ENCODE data around the gene HIVEP3.

The HIVEP3 gene

DNA sequence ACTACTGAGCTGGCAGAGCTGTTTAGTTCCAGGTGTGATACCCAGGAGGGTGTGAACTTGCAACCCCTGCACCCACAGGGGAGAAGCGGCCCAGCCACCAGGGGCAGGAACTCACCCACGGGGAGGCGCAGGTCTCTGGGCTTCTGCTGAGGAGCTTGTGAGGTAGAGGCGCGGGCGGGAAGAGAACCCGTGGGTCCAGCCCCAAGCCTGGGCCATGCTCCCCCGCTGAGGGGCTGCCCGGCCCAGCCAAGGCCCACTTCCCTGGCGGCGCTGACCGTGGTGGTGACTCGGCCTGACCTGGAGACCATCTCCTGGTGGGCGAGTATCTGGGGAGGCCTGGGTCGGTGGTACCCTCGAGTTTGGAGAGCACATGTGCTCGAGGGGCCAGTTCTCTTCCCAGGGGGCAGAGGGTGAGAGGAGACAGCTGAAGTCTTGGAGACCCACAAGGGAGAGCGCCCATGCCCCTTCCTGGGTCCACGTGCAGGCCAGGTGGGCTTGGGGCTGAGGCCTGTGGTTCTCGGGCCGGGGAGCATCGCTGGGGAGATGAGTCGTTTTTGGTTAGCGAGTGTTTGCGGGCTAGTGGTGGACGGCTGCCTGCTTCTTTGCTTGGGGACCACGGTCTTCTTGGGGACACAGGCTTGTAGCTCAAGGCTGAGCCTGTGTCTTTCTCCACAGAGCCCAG, 405.9 kb downstream of the HIVEP3 start:
- DNase-seq (ENCODE audit: low spot score): no peak

DNA sequence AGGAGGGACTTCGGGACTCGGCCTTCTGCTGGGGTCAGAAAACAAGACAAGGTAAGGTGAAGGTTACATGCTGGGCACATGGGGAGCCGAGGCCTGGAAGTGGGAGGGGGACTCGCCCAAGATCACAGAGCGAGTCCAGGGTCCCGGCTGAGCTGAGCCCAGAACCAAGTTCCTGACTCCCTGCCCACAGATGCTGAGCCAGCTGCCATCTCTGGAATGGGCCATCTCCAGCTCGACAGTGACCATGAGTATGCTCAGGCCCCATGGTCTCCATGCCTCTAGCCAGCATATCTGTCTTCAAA, 407.5 kb downstream of the HIVEP3 start:
- DNase-seq (ENCODE audit: low spot score): no peak

DNA sequence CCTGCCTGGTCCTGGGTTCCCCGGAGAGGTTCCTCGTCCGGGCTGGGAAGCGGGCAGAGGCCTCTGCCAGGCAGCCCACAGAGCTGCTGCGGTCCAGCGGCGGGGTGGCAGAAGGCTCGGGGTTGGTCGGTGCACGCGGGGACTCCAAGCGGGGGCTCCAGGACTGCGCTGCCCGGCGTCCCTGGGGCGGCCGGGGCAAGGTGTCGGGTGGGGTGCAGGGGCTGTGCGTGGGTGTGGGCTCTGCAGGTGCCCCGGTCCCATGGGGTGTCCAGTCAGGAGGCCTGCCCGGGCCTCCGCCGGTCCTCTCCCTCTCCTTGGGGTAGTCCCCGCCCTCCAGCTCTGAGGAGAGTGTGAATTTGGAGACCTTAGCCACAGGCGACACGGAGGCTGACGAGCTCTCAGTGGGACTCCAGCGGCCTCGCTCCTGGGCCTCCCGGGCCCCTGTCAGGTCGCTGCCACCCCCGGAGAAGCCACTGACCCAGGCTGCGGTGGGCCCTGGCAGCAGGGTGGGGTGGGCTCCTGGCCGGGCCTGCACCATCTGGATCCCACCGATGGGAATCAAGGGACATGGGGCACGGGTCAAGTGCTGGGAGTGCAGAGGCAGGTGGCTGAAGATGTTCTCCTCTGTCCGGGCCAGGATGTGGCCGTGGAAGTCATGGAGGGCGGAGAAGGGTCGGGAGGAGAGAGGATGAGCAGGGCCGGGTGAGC, 408.0 kb downstream of the HIVEP3 start:
- DNase-seq (ENCODE audit: low spot score): no peak

DNA sequence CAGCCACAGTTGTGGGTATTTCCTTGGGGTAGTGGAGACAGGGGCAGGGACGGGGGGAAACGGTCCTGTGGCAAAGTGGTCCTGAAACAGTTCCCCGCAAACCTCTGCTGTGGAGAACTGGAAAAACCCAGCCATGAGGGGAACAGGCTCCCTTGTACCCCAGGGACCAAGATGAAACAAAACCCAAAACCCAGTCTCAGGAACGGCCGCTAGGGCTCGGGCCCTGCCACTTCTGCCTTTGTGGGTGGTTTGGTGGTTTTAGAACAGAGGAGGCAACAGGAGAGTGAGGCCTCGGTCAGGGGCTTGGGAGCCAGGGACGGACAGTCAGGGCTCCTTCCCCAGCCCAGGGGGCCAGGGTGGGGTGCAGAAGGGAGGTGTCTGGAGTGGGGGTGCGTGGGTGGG, 409.5 kb downstream of the HIVEP3 start:
- DNase-seq (ENCODE audit: low spot score): no peak

DNA sequence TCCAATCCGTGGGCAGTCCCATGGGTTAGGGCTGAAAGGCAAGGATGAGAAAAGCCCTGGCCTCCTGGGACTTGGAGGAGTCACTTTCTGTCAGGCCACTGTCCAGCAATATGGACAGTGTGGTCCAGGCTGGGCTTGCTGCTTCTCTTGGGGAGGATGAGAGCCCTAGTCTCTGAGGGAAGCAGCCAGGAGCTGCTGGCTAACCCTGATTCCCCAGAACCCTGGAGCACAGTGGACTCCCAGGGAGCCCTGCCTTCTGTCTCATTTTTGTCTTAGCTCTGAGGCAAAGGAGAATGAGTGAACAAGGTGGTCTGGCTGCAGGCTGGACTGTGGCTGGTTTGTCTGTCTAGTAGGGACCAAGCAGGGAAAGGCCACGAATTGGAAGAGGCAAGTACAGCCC, 410.4 kb downstream of the HIVEP3 start:
- DNase-seq (ENCODE audit: low spot score): no peak

DNA sequence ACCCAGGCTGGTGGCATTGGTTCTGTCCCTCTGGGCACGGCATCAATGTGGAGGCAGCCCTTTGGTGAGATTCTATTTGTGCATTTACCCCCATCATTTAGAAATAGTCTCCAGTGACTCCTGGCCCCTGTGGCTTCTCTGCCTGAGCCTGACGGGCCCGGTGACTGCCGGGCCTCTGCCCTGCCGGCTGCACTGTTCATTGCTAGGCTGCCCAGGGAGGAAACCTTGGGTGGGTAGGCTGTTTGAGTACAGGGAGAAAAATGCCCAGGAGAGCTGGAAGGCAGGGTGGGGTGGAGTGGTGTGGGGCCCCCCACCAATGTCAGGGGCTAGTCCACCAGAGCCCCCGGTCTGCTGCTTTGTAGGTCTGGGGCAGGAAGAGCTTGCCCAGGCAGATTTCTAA, 410.9 kb downstream of the HIVEP3 start:
- no peak for DNase-seq (ENCODE audit: low spot score)

DNA sequence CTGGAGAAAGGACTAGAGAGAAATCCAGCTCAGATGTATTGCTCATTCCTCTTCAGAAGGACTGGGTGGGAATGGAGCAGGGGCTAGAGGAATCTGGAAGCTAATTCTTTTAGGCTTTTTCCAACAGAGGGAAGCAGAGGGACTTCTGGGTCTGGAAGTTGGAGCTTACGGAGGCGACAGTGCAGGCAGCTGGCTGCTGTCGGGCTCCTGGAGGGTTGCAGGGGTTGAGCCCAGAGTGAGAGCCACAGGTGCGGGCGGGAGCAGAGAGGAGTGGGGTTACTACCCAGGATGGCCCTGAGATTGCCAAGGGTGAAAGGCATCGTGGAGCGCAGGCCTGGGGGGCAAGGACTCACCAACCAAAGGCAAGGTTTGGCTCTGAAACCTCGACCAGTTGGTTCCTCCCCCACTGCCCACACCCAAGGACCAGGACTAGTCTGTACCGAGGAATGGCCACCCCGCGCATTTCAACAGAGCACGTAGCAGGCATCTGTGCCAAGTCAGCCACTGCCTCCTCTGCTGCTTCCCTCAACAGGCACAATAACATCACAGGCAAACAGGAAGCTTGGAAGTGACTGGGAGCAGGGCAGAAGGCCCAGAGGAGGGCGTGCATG, 411.5 kb downstream of the HIVEP3 start:
- DNase-seq (ENCODE audit: low spot score): no peak

DNA sequence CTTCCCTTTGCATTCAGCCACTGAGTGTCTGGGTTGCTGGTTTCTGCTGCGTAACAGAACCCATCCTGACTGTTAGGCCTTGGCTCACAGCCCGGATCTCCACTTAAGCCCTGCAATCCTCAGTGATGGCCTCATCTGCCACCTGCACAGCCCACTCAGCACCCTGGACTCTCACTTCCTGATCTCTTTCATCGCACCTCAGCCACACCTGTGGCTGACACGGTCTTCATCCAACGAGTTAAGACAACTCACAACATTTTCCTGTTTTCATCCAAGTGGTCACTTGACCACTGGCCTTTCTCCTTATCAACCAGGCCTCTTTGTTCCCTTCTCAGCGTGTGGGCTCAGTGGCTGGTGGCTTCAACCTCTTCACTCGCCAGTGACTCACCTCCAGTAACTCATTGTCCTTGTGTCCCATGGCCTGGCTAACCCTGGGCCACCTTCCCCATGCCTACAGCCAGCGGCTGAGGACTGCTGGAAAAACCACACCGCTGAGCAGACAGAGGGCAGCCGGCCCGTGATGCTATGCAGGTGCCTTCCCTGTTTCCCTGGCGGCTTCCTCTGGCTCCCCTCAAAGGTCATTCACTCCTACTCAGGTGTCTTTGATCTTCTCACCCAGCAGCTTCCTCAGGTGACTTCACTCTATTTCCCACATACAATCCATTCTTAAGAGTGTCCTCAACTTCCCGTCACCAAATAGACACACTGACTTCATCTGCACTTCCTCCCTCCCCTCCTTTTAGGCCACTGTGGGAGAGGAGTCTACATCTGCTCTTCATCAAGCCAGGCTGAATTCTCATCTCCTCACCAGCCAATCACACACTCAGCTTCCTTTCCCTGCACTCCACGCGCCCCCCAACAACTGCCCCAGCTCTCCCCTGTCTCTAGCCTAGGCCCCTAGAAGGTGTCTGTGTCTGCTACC, 414.3 kb downstream of the HIVEP3 start:
- no peak for DNase-seq (ENCODE audit: low spot score)

DNA sequence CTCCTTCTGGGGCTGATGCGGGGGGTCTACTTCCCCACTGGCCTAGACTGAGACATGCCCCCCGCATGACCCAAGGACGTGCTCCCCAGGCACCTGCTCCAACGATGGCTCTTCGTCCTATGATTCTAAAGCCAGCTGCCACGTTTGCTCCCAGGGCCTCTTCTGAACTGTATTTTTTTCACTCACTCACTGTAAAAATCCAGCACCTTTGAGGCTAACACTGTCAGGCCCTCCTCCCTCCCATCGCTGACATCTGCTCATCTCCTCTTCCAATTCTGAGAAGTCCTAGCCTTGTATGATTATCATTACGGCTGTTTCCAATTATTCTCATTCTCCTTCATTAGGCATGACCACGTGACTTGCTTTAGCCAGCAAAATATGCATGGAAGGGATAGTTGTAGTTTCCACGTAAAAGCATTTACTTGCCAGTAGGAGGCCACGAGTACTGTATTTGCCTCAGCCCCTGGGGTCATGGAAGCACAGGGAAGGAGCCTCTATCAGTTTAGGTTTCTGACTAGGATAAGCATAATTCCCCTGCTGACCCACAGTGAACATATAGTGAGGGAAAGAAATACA, 415.1 kb downstream of the HIVEP3 start:
- no peak for DNase-seq (ENCODE audit: low spot score)

DNA sequence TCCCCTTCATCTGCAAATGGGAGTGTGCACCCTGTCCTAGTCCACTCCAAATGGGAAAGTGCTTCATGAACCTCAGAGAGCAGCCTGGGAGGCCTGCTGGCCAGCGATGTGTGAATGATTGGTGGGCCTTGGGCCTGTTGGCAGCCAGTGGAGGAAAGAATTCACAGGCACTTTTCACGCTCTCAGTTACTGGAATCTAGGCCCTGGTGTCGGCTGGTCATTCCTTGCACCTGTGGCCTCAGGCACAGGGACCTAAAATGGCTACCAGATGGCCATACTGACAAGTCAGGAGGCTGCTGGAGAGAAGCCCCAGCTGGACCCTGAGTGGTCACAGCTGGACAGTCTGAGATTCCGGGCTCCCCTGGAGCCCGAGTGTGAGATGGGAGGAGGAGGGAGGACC, 415.8 kb downstream of the HIVEP3 start:
- DNase-seq (ENCODE audit: low spot score): no peak

DNA sequence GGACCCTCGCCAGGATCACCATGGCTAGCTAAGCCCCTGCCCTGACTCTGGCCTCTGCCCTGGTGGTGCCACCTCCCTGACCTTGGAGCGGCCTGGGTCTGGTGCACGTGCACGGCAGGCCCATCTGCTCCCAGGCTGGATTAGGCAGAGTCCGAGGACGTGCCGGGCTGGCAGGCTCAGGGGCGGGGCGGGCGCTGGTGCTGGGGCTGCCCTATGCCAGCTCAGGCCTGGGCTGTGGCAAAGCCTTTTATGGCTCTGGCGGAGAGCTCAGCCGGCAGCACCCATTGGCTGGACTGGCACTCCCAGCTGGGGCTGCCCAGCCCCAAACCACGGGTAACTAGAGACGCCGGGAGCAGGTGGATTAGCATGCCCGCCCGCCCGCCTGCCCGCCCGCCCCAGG, 417.1 kb downstream of the HIVEP3 start:
- no peak for DNase-seq (ENCODE audit: low spot score)

DNA sequence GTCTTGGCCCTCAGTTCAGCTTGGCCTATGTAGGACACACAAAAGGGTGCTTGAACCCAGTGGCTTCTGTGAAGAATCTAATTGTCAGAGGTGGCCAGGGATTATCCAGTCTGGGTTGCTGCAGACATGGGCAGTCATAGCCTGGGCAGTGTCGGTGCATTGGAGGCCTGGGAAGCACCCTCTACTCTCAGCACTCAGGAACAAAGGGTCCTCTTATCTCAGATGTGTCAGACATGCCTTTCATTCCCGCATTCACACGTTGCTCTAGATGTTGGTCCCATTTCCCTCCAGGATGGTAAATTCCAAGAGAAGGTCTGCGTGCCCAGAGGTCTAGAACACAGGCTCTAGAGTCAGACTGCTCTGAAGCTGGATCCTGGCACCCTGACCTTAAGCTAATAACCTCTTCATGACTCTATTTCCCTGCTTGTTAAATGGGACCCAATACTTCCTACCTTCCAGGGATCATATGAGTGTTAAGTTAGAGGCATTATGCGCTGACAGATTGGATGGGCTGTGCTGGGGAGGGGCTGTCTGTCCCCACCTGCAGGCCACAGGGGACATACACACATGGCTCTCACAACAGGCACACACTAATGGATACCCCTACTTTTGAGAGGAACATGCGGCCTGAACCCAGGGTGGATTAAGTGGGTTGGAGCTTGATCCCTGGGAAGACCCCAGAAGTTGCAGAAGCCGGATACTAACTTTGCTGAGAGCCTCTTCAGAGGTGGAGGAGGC, 417.8 kb downstream of the HIVEP3 start:
- no peak for DNase-seq (ENCODE audit: low spot score)

DNA sequence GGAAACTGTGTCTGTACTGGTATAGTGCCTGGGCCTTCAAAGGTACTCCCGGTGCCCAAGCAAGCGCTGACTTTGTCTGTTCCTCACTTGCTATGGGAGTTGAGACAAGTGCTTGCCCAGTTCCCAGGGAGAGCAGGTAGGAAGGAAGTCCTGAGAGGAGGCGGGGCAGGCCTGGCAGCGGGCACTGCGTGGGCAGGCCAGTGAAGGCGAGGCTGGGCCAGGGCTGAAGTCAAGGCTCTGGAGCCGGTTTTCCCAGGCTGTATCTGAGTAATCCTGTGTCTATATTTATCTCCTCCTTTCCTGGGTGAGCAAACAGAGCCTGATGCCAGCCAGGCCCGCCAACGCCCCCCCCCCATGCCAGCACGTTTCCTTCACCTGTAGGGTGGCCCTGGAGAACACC, 418.3 kb downstream of the HIVEP3 start:
- no peak for DNase-seq (ENCODE audit: low spot score)

DNA sequence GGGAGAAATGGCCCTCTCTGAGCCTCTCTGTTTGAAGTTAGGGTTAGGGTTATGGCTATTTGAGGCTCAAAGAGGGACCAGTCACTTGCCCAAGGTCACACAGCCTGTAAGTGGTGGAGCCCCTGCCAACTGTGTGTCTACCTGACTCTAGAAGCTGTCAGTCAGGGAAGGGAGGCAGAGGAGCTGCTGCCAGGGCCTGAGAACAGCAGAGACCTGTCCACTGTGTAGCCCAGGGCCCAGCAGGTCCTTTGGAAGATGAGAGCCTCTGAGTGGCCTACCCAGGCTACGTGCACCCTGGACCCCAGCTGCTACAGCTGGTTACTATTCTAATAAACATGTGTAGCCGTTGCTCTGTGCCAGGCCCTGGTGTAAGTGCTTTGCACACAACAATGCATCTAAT, 419.1 kb downstream of the HIVEP3 start:
- DNase-seq (ENCODE audit: low spot score): no peak

DNA sequence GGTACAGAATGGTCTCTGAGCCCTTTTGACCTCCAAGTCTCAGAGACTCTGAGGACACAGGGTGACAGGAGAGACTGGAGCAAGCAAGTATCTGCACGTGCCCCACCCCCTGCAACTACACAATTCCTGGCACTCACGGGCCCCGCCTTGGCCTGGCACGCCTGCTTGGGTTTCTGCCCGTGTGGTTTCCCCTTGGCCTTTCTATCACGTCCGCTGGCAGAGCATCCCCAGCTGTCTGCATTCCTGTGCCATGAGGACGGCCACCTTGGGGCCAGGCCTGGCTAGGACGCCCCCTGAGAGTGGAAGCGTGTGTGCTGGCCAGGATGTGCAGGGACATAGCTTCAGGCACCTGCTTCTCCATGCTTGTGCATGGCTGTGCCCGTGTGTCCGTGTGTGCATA, 419.9 kb downstream of the HIVEP3 start:
- DNase-seq (ENCODE audit: low spot score): no peak

DNA sequence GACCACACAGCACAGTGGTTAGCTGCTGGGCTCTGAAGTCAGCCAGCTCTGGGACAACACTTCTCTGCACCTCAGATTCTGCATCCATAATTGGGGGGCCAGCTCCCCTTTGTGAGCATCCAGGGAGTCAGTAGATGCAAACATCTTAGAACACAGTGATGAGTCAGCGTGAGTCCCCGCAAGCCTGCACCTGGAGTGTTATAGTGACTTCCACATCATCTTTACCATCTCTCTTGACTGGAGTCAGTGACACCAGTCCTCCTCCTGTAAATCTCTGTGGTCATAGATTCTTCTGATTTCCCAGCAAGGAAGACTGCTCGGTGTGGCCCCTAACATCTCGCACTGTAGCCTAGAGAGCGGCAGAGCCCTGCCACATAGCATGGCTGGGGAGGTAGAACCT, 420.3 kb downstream of the HIVEP3 start:
- DNase-seq (ENCODE audit: low spot score): no peak

DNA sequence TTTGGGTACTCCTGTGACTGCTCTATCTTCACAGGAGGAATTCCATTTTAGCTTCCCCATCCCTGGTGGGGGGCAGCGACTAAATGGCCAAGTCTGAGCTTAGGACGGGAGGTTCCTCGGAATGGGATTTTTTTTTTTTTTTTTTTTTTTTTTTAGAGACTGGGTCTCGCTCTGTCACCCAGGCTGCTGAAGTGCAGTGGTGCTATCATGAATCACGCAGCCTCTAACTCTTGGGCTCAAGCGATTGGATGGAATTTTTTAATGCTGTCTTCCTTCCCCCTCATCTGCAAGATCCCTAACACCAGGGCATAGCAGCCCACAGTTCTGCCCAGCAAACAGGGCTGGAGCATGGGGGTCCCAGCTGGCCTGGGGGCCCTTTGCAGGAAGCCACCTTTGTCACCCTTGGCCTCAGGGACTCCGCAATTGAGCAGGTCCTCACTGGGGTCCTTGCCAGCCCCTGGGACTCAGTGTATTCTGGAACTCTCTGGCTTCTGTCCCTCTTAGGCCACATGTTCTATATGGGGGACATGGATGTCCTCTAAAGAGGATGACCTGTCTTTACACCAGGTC, 421.2 kb downstream of the HIVEP3 start:
- no peak for DNase-seq (ENCODE audit: low spot score)

DNA sequence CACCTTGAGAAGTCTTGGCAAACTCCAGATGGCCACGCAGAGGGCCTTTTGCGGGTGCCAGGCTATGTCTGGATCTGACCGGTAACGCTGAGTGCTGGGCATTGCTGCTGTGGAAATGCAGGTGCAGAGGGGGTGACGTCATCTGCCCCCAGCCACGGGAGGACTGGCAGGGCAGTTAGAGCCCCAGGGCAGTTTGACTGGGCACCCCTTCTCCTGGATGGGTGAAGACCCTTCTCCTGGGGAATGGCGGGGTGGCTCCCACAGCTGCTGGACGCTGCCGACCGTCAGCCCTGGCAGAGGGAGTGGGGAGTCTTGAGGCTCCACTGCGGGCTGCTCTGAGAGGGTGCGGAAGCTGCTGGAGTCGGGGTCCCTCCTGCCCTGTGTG, 421.7 kb downstream of the HIVEP3 start:
- DNase-seq (ENCODE audit: low spot score): no peak

DNA sequence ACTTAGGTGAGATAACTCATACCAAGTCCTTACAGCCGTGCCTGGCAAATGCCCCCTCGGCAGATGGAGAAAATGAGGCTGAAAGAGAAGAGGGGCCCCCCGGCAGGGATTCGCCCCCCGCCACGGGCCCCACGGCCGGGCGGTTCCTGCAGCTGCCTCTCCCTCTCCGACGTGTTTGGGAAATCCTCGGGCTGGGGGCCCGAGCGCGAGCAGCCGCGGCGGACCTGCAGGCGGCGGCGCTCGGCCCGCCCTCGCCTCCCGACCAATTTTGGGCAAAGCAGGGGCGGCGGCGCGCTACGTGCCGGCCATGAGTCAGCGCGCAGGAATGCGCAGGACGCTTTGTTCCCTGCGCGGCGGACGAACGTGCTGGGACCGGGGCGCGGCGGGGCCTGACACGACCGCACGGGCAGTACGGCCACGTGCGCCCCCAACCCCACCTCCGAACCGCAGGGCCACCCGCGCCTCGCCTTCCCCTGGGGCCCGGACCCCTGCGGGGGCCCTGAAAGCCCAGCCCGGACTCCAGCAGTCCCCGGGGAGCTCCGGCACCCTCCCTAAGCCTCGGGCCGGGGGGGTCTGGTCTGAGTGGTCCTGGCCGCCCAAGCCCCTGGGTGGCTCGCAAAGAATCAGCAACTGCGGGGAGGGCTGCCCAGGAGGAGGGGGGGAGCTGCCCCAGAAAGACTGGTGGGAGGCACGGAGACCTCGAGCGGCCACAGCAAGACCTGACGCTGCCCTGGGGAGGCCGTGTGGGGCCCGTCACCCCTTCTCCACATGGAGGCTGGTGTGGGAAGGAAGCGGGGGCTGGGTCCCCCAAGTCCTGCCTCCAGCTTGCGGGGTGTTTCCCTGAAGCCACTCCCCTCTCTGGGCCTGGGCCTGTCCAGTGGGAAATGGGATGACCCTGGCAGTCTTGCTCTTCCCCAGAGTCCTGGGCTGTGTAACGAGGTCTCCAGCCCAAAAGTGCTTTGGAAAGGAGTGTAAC, 422.4 kb downstream of the HIVEP3 start:
- DNase-seq (ENCODE audit: low spot score): no peak

All from hematopoietic multipotent progenitor cell treated with erythropoietin and hydrocortisone succinate and interleukin-3 and kit ligand, for 17 days (in vitro differentiated cells).